Activated naive CD8-positive, alpha-beta T cell treated with anti-CD3 and anti-CD28 coated beads for 36 hours (primary cell): ENCODE results near the gene GAGE12D. TPM values are rescaled to one million over a fixed set of nuclear protein-coding genes. Genes with fewer than 3 reads are reported as not detected.
"Not testable (repeated sequence)": the region's sequence is repeated elsewhere in the genome, so short reads cannot be mapped to it uniquely, and the experiment has no call there.

Source experiments
- DNase-seq: peaks from one replicate; pipeline ENCODE4 v3.0.0; 2021
- H3K27ac Mint-ChIP-seq: one replicate; pipeline ENCODE4 v1.8.0; 2022; ENCODE audit warnings: mild to moderate bottlenecking, moderate library complexity, mixed read lengths
- H3K27me3 Mint-ChIP-seq: one replicate; pipeline ENCODE4 v1.8.0; 2022; ENCODE audit warnings: mild to moderate bottlenecking, mixed read lengths
- H3K36me3 Mint-ChIP-seq: one replicate; pipeline ENCODE4 v1.8.0; 2021; ENCODE audit warnings: mild to moderate bottlenecking, mixed read lengths
- H3K4me1 Mint-ChIP-seq: one replicate; pipeline ENCODE4 v1.8.0; 2021; ENCODE audit warnings: mixed read lengths
- H3K4me3 Mint-ChIP-seq: one replicate; pipeline ENCODE4 v1.8.0; 2022; ENCODE audit warnings: mild to moderate bottlenecking, moderate library complexity, mixed read lengths
- H3K9me3 Mint-ChIP-seq: one replicate; pipeline ENCODE4 v1.8.0; 2022; ENCODE audit warnings: mixed read lengths
- total RNA-seq, 2 experiments: library from RNA; stranded (reverse); gene quantifications; one replicate each; pipeline ENCODE4 v1.2.3, GENCODE V29; 2021

GAGE12D gene
- total RNA-seq = not detected

- not testable (repeated sequence) for H3K27ac Mint-ChIP-seq, H3K27me3 Mint-ChIP-seq, H3K9me3 Mint-ChIP-seq, DNase-seq, H3K4me3 Mint-ChIP-seq, H3K4me1 Mint-ChIP-seq, H3K36me3 Mint-ChIP-seq
Observed at GRCh38 chrX:49541433-49541832, at the start of gene GAGE12D. GAGE12D (plus strand) TSS chrX:49541733; CDS start chrX:49542888, 1,155 bp downstream.

GRCh38 chrX:49531877-49532276 is 9.7 kb upstream of the GAGE12D start, which contains the start of gene GAGE12C:
GAGE12C (plus strand) TSS chrX:49532177; CDS start chrX:49533332, 1,155 bp downstream.
- not testable (repeated sequence) for H3K4me3 Mint-ChIP-seq, H3K27me3 Mint-ChIP-seq, H3K27ac Mint-ChIP-seq, H3K4me1 Mint-ChIP-seq, H3K9me3 Mint-ChIP-seq, DNase-seq, H3K36me3 Mint-ChIP-seq

GRCh38 chrX:49550989-49551388 is 9.5 kb downstream of the GAGE12D start, which contains the start of gene GAGE12E:
GAGE12E (plus strand) TSS chrX:49551289; CDS start chrX:49552444, 1,155 bp downstream.
- H3K27ac Mint-ChIP-seq, H3K4me1 Mint-ChIP-seq, H3K27me3 Mint-ChIP-seq, H3K9me3 Mint-ChIP-seq, DNase-seq, H3K4me3 Mint-ChIP-seq, H3K36me3 Mint-ChIP-seq: not testable (repeated sequence)

GRCh38 chrX:49560542-49560941 is 19.0 kb downstream of the GAGE12D start, which contains the start of gene GAGE12F:
GAGE12F (plus strand) TSS chrX:49560842; CDS start chrX:49561997, 1,155 bp downstream.
- H3K36me3 Mint-ChIP-seq, H3K4me3 Mint-ChIP-seq, H3K9me3 Mint-ChIP-seq, H3K27me3 Mint-ChIP-seq, DNase-seq, H3K4me1 Mint-ChIP-seq, H3K27ac Mint-ChIP-seq: not testable (repeated sequence)

GRCh38 chrX:49568728-49569127 is 27.2 kb downstream of the GAGE12D start:
- not testable (repeated sequence) for H3K27ac Mint-ChIP-seq, H3K4me3 Mint-ChIP-seq, H3K9me3 Mint-ChIP-seq, H3K4me1 Mint-ChIP-seq, DNase-seq, H3K36me3 Mint-ChIP-seq, H3K27me3 Mint-ChIP-seq

- not testable (repeated sequence) for H3K36me3 Mint-ChIP-seq, H3K27ac Mint-ChIP-seq, H3K27me3 Mint-ChIP-seq, DNase-seq, H3K4me3 Mint-ChIP-seq, H3K4me1 Mint-ChIP-seq, H3K9me3 Mint-ChIP-seq
Observed at GRCh38 chrX:49569152-49569551, 27.6 kb downstream of the GAGE12D start.

- not testable (repeated sequence) for H3K4me3 Mint-ChIP-seq, H3K9me3 Mint-ChIP-seq, H3K27me3 Mint-ChIP-seq, DNase-seq, H3K27ac Mint-ChIP-seq, H3K4me1 Mint-ChIP-seq, H3K36me3 Mint-ChIP-seq
Observed at GRCh38 chrX:49570100-49570499, 28.6 kb downstream of the GAGE12D start, which contains the start of gene GAGE12G. GAGE12G (plus strand) TSS chrX:49570400; CDS start chrX:49571555, 1,155 bp downstream.

- not testable (repeated sequence) for H3K4me1 Mint-ChIP-seq, H3K27ac Mint-ChIP-seq, H3K36me3 Mint-ChIP-seq, DNase-seq, H3K4me3 Mint-ChIP-seq, H3K27me3 Mint-ChIP-seq, H3K9me3 Mint-ChIP-seq
Observed at GRCh38 chrX:49579649-49580048, 38.1 kb downstream of the GAGE12D start, which contains the start of gene GAGE12H. GAGE12H (plus strand) TSS chrX:49579949; CDS start chrX:49581104, 1,155 bp downstream.

GRCh38 chrX:49589196-49589595 is 47.7 kb downstream of the GAGE12D start, which contains the start of gene GAGE2A:
GAGE2A (plus strand) TSS chrX:49589496; CDS start chrX:49590651, 1,155 bp downstream.
- H3K9me3 Mint-ChIP-seq, H3K4me3 Mint-ChIP-seq, H3K27ac Mint-ChIP-seq, DNase-seq, H3K27me3 Mint-ChIP-seq, H3K4me1 Mint-ChIP-seq, H3K36me3 Mint-ChIP-seq: not testable (repeated sequence)

- H3K9me3 Mint-ChIP-seq, DNase-seq, H3K27ac Mint-ChIP-seq, H3K27me3 Mint-ChIP-seq, H3K4me3 Mint-ChIP-seq, H3K4me1 Mint-ChIP-seq, H3K36me3 Mint-ChIP-seq: not testable (repeated sequence)
Observed at GRCh38 chrX:49589769-49590478, 48.4 kb downstream of the GAGE12D start.

GRCh38 chrX:49590488-49590887 is 49.0 kb downstream of the GAGE12D start:
- not testable (repeated sequence) for H3K4me1 Mint-ChIP-seq, H3K9me3 Mint-ChIP-seq, H3K4me3 Mint-ChIP-seq, H3K27me3 Mint-ChIP-seq, H3K36me3 Mint-ChIP-seq, H3K27ac Mint-ChIP-seq, DNase-seq

Other genes starting within 250 kb of the GAGE12D start
- not detected for gene GAGE10, start 238.1 kb upstream of the GAGE12D start, total RNA-seq
- not detected for gene GAGE12J, start 219.7 kb upstream of the GAGE12D start, total RNA-seq
- not detected for gene GAGE13, start 210.2 kb upstream of the GAGE12D start, total RNA-seq
- not detected for gene GAGE12C, start 9.6 kb upstream of the GAGE12D start, total RNA-seq
- not detected for gene GAGE12E, start 9.6 kb downstream of the GAGE12D start, total RNA-seq
- gene GAGE12F, start 19.1 kb downstream of the GAGE12D start, total RNA-seq = not detected
- not detected for gene GAGE12G, start 28.7 kb downstream of the GAGE12D start, total RNA-seq
- not detected for gene GAGE12H, start 38.2 kb downstream of the GAGE12D start, total RNA-seq
- gene GAGE2A, start 47.8 kb downstream of the GAGE12D start, total RNA-seq = not detected
- not detected for gene GAGE1, start 57.3 kb downstream of the GAGE12D start, total RNA-seq
- gene PAGE1, start 154.3 kb downstream of the GAGE12D start, total RNA-seq = not detected